Dendritic cell treated with granulocyte-macrophage colony-stimulating factor and Interleukin-4, amounts not matched to agents 40 ng/mL and 50 ng/mL, for 4 days (primary cell): ENCODE measurements around the gene PRDM11.

ENCODE experiments used
- H3K27ac Mint-ChIP-seq: one replicate; pipeline ENCODE4 v1.8.0; 2022; ENCODE audit warnings: mild to moderate bottlenecking, mixed read lengths
- H3K27me3 Mint-ChIP-seq: one replicate; pipeline ENCODE4 v1.8.0; 2022; ENCODE audit warnings: mild to moderate bottlenecking, mixed read lengths
- H3K36me3 Mint-ChIP-seq: one replicate; pipeline ENCODE4 v1.8.0; 2022; ENCODE audit warnings: low read depth, mixed read lengths
- H3K4me1 Mint-ChIP-seq: one replicate; pipeline ENCODE4 v1.8.0; 2022; ENCODE audit warnings: low read depth, mixed read lengths
- H3K4me3 Mint-ChIP-seq: one replicate; pipeline ENCODE4 v1.8.0; 2022; ENCODE audit warnings: mild to moderate bottlenecking, moderate library complexity, mixed read lengths
- H3K9me3 Mint-ChIP-seq: one replicate; pipeline ENCODE4 v1.8.0; 2022; ENCODE audit warnings: mixed read lengths
- intact Hi-C: fragments of 100-400 bp; cut with micrococcal nuclease; formaldehyde crosslinking; loops from one replicate; pipeline ENCODE4 v1.15.0; 2022

Gene PRDM11

GRCh38 chr11:45280449-45280848 lies 134.0 kb downstream of the PRDM11 start:
- Mint-ChIP-seq H3K27ac (no peak overlapping the region), H3K27me3 (peaks cover 46% of the 10 kb centered on the region), H3K4me1 (no peaks in the 10 kb centered on the region), H3K9me3 (no peaks in the 10 kb centered on the region), H3K4me3 (no peak overlapping the region), H3K36me3 (no peaks in the 10 kb centered on the region)
- intact Hi-C loops: no loop called here

GRCh38 chr11:45282081-45282480 lies 135.6 kb downstream of the PRDM11 start:
- Mint-ChIP-seq H3K9me3 (no peaks in the 10 kb centered on the region), H3K27ac (no peak overlapping the region), H3K4me1 (no peaks in the 10 kb centered on the region), H3K27me3 (peaks cover 60% of the 10 kb centered on the region), H3K4me3 (no peak overlapping the region), H3K36me3 (no peaks in the 10 kb centered on the region)
- intact Hi-C loops: no loop called here
